Endothelial cell of umbilical vein (primary cell): ENCODE measurements around the gene SPANXN4. TPM values are rescaled to one million over a fixed set of nuclear protein-coding genes. Genes with fewer than 3 reads are reported as not detected.

Source experiments
- BruUV-seq: library from RNA; stranded (reverse); fragments of 400-500 nt; replicated peaks from 2 replicates; lab custom pipeline; 2021; lab: Mats Ljungman, UMichigan
- CTCF ChIA-PET: fragments of 300-600, 350-600 bp; sonication (Branson Sonifier 250); formaldehyde crosslinking; loops from one replicate; lab custom pipeline; 2021; ENCODE audit warnings: antibody characterized with exemption, inconsistent platforms; lab: Charles Lee
- POLR2A ChIA-PET: fragments of 300-600, 350-600 bp; sonication (Branson Sonifier 250); formaldehyde crosslinking; loops from one replicate; lab custom pipeline; 2021; ENCODE audit warnings: antibody characterized with exemption, inconsistent platforms; lab: Charles Lee
- DNase-seq: peaks from one replicate; pipeline ENCODE4 v3.0.0-alpha.2; 2011; ENCODE audit warnings: low read depth, low spot score
- FAIRE-seq: peaks from 2 replicates; lab custom pipeline; 2011; peaks lifted over from hg19 to GRCh38; lab: Jason Lieb, UNC
- H2AFZ ChIP-seq: 2 replicates; pipeline ENCODE4 v1.6.0; 2012; ENCODE audit warnings: low read depth, low read length, control low read depth, inconsistent platforms
- H3K27ac ChIP-seq: 2 replicates; pipeline ENCODE4 v1.5.1; 2011; ENCODE audit warnings: low read depth, mild to moderate bottlenecking, control low read depth, low read length, moderate library complexity; ENCODE audit not compliant: insufficient read depth
- H3K27me3 ChIP-seq, 2 experiments: 2 replicates each; pipeline versions ENCODE4 v1.6.0 to v1.6.1; 2011; ENCODE audit warnings: low read length in 2 of 2, mixed read lengths in 1 of 2; ENCODE audit not compliant: control insufficient read depth in 2 of 2, insufficient read depth in 2 of 2
- H3K36me3 ChIP-seq, 2 experiments: 2 replicates in 1 of 2; 3 replicates in 1 of 2; pipeline ENCODE4 v1.5.1; 2011; ENCODE audit warnings: low read length in 2 of 2, mild to moderate bottlenecking in 1 of 2, moderate library complexity in 1 of 2; ENCODE audit not compliant: control insufficient read depth in 2 of 2, insufficient read depth in 2 of 2; ENCODE audit errors: extremely low read depth in 1 of 2
- H3K4me1 ChIP-seq: 3 replicates; pipeline ENCODE4 v1.5.1; 2011; ENCODE audit warnings: mild to moderate bottlenecking, low read length; ENCODE audit not compliant: control insufficient read depth, insufficient read depth; ENCODE audit errors: extremely low read depth
- H3K4me2 ChIP-seq: 2 replicates; pipeline ENCODE4 v1.6.1; 2011; ENCODE audit warnings: low read length, control low read depth, mixed read lengths; ENCODE audit not compliant: insufficient read depth
- H3K4me3 ChIP-seq, 3 experiments: fragments of 200-600 bp in 1 of 3; sonication (generic), shearing (Covaris generic) in 1 of 3; replicated peaks in 1 of 3; 2 replicates each; pipeline ENCODE4 v1.5.1; 2011 to 2016; ENCODE audit warnings: control low read depth in 3 of 3, low read length in 3 of 3, mild to moderate bottlenecking in 2 of 3, inconsistent platforms in 1 of 3, low read depth in 1 of 3, moderate library complexity in 1 of 3; ENCODE audit not compliant: insufficient read depth in 1 of 3
- H3K79me2 ChIP-seq: 2 replicates; pipeline ENCODE4 v1.6.0; 2012; ENCODE audit warnings: low read length, inconsistent platforms; ENCODE audit not compliant: control insufficient read depth, insufficient read depth
- H3K9ac ChIP-seq: replicated peaks from 2 replicates; pipeline ENCODE3; 2011; ENCODE audit warnings: low read length, control low read depth; ENCODE audit not compliant: insufficient read depth; ENCODE audit errors: extremely low read depth
- H3K9me1 ChIP-seq: replicated peaks from 3 replicates; pipeline ENCODE4 v1.6.0; 2011; ENCODE audit warnings: mild to moderate bottlenecking, low read length; ENCODE audit not compliant: control insufficient read depth, insufficient read depth; ENCODE audit errors: extremely low read depth
- H3K9me3 ChIP-seq: replicated peaks from 2 replicates; pipeline ENCODE4 v1.5.1; 2012; ENCODE audit warnings: low read length, inconsistent platforms; ENCODE audit not compliant: control insufficient read depth, insufficient read depth
- H4K20me1 ChIP-seq: replicated peaks from 2 replicates; pipeline ENCODE3; 2011; ENCODE audit warnings: mild to moderate bottlenecking, low read length; ENCODE audit not compliant: control insufficient read depth, insufficient read depth; ENCODE audit errors: extremely low read depth
- EZH2 ChIP-seq: IDR thresholded peaks from 2 replicates; pipeline ENCODE4 v1.6.1; 2012; ENCODE audit warnings: borderline replicate concordance, low read depth, mild to moderate bottlenecking, moderate library complexity, low read length, inconsistent platforms; ENCODE audit not compliant: severe bottlenecking
- FOS ChIP-seq: IDR thresholded peaks from 2 replicates; pipeline ENCODE4 v1.6.1; 2011; ENCODE audit warnings: mild to moderate bottlenecking, low read length, moderate library complexity, borderline replicate concordance; ENCODE audit not compliant: insufficient read depth
- GATA2 ChIP-seq: IDR thresholded peaks from 2 replicates; pipeline ENCODE4 v1.7.0; 2011; ENCODE audit warnings: low read depth, mild to moderate bottlenecking, moderate library complexity, mixed read lengths, low read length; ENCODE audit not compliant: insufficient read length, insufficient read depth
- JUN ChIP-seq: IDR thresholded peaks from 2 replicates; pipeline ENCODE4 v1.6.1; 2011; ENCODE audit warnings: borderline replicate concordance, low read depth; ENCODE audit not compliant: insufficient read length, insufficient read depth
- MYC ChIP-seq: IDR thresholded peaks from one replicate; pipeline ENCODE4 v1.6.1; 2011; ENCODE audit warnings: mild to moderate bottlenecking, low read depth, low read length
- POLR2A ChIP-seq: IDR thresholded peaks from 2 replicates; pipeline ENCODE4 v1.6.1; 2012; ENCODE audit warnings: low read depth, mild to moderate bottlenecking, control low read depth, low read length
- POLR2AphosphoS5 ChIP-seq: IDR thresholded peaks from 2 replicates; pipeline ENCODE4 v1.6.1; 2012; ENCODE audit warnings: low read depth, mild to moderate bottlenecking, control low read depth, low read length, moderate library complexity; ENCODE audit not compliant: insufficient read depth
- dilution Hi-C: fragments of 300-500 bp; cut with MboI; formaldehyde crosslinking; loops from one replicate; pipeline ENCODE4 v1.15.0; 2019; ENCODE audit warnings: low sequenced_read_pairs; ENCODE audit not compliant: extremely low pct_ligation_motif_present
- intact Hi-C: fragments of 100-400 bp; cut with micrococcal nuclease; formaldehyde crosslinking; loops from one replicate; pipeline ENCODE4 v1.10.0; 2022
- polyA plus RNA-seq, 4 experiments: library from polyadenylated mRNA; depleted of rRNA in 3 of 4; stranded (reverse) in 3 of 4; unstranded in 1 of 4; fragments of >200 nt; gene quantifications; 2 replicates each; pipeline versions ENCODE4 v1.2.1 to v1.2.3, GENCODE V29; 2011 to 2012; ENCODE audit warnings: missing spikeins in 1 of 4
- total RNA-seq: library from RNA; stranded (reverse); gene quantifications from 2 replicates; pipeline ENCODE4 v1.2.3, GENCODE V29; 2021
- TF ChIP-seq, protein P1 (sequence below), 2 donors: IDR thresholded peaks; 1 replicate in 1 of 2; 2 replicates in 1 of 2; pipeline ENCODE4 v1.5.1; 2011; ENCODE audit warnings: low read length in 2 of 2, mild to moderate bottlenecking in 2 of 2, moderate library complexity in 2 of 2, control low read depth in 1 of 2, inconsistent platforms in 1 of 2, low read depth in 1 of 2; ENCODE audit not compliant: insufficient read depth in 1 of 2; ENCODE audit errors: extremely low read depth in 1 of 2
- TF ChIP-seq, protein P2 (sequence below): IDR thresholded peaks from 2 replicates; pipeline ENCODE4 v1.6.1; 2011; ENCODE audit not compliant: insufficient read depth, insufficient read length

SPANXN4 gene
- total and polyA plus RNA-seq, 2 donors (not counting 3 experiments of a cell fraction or from before 2014, with no cell fraction given), result not detected

DNA sequence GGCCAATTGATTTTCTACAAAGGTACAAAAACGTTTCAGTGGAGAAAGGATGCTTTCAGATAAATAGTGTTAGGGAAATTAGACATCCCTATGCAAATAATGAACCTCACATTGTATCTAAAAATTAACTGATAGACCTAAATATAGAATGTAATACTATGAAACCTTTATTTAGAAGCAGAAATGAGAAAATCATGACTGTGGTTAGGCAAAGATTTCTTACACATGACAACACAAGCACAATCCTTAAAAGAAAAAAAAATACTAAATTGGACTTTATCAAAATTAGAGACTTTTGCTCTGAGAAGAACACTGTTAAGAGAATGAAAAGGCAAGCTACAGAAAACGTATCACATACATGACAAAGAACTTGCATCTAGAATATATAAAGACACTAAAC is 43.0 kb upstream of the SPANXN4 start:
- TF ChIP-seq, protein P1, sequence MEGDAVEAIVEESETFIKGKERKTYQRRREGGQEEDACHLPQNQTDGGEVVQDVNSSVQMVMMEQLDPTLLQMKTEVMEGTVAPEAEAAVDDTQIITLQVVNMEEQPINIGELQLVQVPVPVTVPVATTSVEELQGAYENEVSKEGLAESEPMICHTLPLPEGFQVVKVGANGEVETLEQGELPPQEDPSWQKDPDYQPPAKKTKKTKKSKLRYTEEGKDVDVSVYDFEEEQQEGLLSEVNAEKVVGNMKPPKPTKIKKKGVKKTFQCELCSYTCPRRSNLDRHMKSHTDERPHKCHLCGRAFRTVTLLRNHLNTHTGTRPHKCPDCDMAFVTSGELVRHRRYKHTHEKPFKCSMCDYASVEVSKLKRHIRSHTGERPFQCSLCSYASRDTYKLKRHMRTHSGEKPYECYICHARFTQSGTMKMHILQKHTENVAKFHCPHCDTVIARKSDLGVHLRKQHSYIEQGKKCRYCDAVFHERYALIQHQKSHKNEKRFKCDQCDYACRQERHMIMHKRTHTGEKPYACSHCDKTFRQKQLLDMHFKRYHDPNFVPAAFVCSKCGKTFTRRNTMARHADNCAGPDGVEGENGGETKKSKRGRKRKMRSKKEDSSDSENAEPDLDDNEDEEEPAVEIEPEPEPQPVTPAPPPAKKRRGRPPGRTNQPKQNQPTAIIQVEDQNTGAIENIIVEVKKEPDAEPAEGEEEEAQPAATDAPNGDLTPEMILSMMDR (IDR thresholded peaks at IDR 0.05; ENCODE audit: extremely low read depth in 1 of 2, insufficient read depth in 1 of 2, low read depth in 1 of 2, low read length in 2 of 2), result no peak
- no peak for TF ChIP-seq MYC
- no peak for TF ChIP-seq FOS
- no peak for TF ChIP-seq GATA2
- no peak for TF ChIP-seq POLR2A
- Histone ChIP-seq H3K4me2 (no peak overlapping the region), H3K4me3 (no peak overlapping the region), H4K20me1 (no peaks in the 10 kb centered on the region), H3K9ac (no peak overlapping the region), H3K27ac (no peak overlapping the region), H3K36me3 (no peaks in the 10 kb centered on the region), H3K4me1 (no peaks in the 10 kb centered on the region), H2AFZ (no peak overlapping the region), H3K9me3 (no peaks in the 10 kb centered on the region), H3K79me2 (no peaks in the 10 kb centered on the region), H3K9me1 (no peaks in the 10 kb centered on the region), H3K27me3 (no peaks in the 10 kb centered on the region)
- no peak for DNase-seq
- CTCF ChIA-PET, result no interaction called here
- POLR2A ChIA-PET, result no interaction called here
- FAIRE-seq, result no peak
- dilution Hi-C loops (no loop called here), intact Hi-C loops (no loop called here)
- BruUV-seq, result no TSS peak

DNA sequence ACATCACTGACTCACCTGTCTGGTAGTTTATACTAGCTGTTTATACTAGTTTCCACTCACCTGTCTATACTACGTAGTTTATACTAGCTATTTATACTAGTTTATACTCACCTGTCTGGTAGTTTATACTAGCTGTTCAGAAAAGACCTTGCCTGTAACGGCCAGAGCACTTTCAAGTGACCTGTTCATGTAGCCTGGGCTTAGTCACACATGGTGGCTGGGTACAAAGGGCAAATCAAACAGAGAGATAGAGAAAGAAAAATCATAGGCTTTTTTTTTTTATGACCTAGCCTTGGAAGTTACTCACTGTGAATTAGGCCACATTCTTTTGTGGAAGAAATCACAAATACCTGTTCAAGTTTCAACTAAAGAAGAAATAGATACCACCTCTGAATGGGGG is 30.7 kb upstream of the SPANXN4 start:
- dilution Hi-C loops (no loop called here), intact Hi-C loops (no loop called here)
- BruUV-seq, result no TSS peak

More for the DNA sequence above, 30.7 kb upstream of the SPANXN4 start:
- no peak for TF ChIP-seq FOS
- TF ChIP-seq, protein P1 (IDR thresholded peaks at IDR 0.05; ENCODE audit: extremely low read depth in 1 of 2, insufficient read depth in 1 of 2, low read depth in 1 of 2, low read length in 2 of 2), result no peak
- TF ChIP-seq POLR2AphosphoS5, result no peak
- no peak for TF ChIP-seq JUN
- no peak for TF ChIP-seq EZH2
- TF ChIP-seq POLR2A, result no peak
- no peak for TF ChIP-seq GATA2
- TF ChIP-seq, protein P2, sequence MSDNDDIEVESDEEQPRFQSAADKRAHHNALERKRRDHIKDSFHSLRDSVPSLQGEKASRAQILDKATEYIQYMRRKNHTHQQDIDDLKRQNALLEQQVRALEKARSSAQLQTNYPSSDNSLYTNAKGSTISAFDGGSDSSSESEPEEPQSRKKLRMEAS, result no peak
- TF ChIP-seq MYC, result no peak
- H3K79me2 ChIP-seq, result no peaks in the 10 kb centered on the region
- no peaks in the 10 kb centered on the region for H3K9me3 ChIP-seq
- H3K9ac ChIP-seq, result no peak overlapping the region
- FAIRE-seq (no peak), DNase-seq (no peak)
- H3K36me3 ChIP-seq, result no peaks in the 10 kb centered on the region
- H3K4me2 ChIP-seq, result no peak overlapping the region
- no peaks in the 10 kb centered on the region for H4K20me1 ChIP-seq
- no peak overlapping the region for H3K27ac ChIP-seq
- CTCF ChIA-PET, result no interaction called here
- no peaks in the 10 kb centered on the region for H3K4me1 ChIP-seq
- no peaks in the 10 kb centered on the region for H3K27me3 ChIP-seq
- no peak overlapping the region for H3K4me3 ChIP-seq
- no peaks in the 10 kb centered on the region for H3K9me1 ChIP-seq
- POLR2A ChIA-PET, result no interaction called here
- no peak overlapping the region for H2AFZ ChIP-seq
